ENCODE data around the gene TRMO.

Gene TRMO

GRCh38 chr9:97904725-97905124 lies 17.6 kb downstream of the TRMO start:
- DNase-seq (ENCODE audit: low read depth in 2 of 2), result no peak

DNA sequence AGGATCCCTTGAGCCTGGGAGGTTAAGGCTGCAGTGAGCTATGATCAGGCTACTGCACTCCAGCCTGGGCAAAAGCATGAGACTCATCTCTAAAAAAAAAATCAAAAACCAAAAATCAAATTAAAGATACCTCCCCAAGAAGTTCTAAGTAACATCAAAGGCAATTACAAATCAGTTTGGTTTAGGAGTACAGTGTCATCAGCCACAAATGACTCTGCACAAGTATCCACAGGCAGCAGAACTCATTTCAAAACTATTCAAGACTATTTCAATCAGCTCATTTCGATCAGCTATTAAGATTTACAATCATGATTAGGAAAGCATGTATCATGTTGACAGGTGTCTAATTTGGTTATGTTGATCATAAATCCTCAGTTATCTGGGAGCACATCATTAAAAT lies 19.1 kb downstream of the TRMO start:
- DNase-seq (ENCODE audit: low read depth in 2 of 2), result no peak

DNA sequence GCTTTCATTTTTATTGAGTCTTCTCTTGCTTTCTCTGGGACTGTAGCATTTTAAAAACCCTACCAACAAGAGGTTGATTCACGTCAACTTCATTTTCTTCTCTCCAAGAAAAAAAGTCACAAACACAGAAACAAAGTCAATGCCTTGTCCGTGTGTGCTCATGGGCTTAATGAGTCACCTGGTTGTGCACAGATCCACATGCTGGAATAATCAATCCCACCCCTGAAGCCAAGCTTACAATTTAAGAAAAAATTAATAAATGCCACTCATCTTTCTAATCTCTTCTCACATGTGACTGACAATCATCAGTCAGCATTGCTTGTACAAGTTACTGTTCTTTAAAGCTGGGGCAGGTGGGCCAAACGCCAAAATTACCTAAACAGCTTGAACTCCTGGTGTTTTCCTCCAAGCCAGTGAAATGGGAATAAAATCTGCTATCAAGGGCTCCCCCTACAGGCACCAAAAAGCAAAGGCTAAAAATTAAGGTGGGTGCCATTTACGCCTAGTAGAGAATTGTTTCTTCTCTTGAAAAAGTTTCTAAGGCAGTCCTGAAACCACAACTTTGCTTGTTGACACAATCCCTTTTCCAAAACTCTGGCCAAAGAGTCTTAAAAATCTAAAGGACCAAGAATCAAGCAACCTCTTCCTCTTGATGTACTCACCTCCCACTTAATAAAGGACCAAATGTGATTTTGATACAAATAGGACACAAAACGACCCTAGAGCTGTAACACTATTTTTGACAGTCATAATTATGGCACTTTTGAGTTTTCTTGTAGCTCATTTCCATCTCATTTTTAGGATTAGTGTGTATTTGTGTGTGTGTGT lies 21.3 kb downstream of the TRMO start:
- DNase-seq (ENCODE audit: low read depth in 2 of 2), result no peak

GRCh38 chr9:97900103-97900737 lies 22.1 kb downstream of the TRMO start:
- DNase-seq (ENCODE audit: low read depth in 2 of 2), result no peak

DNA sequence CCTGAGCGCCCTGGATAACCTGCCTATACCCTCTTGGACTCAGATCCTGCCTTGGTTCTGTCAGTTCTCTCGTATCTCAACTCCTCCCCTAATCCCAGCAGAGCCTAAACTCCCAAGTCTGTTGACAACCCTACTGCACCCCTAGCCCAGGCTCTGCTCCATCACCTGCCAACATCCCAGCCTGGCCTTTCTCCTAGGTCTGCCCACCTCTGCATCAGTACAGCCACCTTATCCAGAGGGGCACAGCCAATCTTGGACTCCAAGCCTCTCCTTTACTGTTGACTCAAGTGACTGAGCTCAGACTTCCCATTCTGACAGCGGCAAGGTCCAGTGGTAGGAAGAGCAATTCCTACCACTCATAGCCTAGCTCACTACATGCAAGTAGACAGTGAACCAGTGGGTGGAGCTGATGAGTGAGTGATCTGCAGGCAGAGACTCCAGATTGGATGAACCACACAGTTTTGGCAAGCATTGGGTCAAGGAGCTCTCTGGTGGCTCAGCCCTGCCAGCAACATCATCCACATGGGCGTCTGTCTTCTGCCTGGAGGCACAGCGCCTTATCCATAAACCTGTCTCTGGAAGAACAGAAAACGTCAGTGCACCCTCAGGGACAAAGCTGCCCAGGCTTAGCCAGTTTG lies 26.5 kb downstream of the TRMO start:
- no peak for DNase-seq (ENCODE audit: low read depth in 2 of 2)

GRCh38 chr9:97895211-97895610 lies 27.1 kb downstream of the TRMO start:
- no peak for DNase-seq (ENCODE audit: low read depth in 2 of 2)

DNA sequence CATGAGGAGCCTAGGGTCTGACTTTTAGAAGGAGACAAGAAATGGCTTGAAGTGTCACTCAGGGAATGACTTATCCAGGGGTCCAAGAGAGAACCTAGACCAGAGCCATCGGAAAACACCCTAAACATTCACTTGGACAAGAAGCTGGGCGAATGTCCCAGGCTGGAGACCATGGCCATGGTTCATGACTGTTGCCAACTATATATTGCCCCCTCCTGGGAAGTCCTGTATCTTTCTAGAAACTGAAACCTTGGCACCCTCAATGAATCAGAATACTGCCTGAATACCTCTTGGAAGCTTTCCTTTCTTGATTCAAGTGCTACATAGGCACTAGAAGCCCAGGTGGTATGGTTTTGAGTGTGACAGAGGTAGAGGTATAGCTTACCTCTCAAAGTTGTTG lies 29.9 kb downstream of the TRMO start:
- no peak for DNase-seq (ENCODE audit: low read depth in 2 of 2)

- no peak for DNase-seq (ENCODE audit: low read depth in 2 of 2)
Observed at GRCh38 chr9:97891736-97892135, 30.6 kb downstream of the TRMO start.

- peak in 1 of 2 donors; percentile 33 for DNase-seq (ENCODE audit: low read depth in 2 of 2)
Observed at GRCh38 chr9:97889941-97890887, 32.1 kb downstream of the TRMO start.

DNA sequence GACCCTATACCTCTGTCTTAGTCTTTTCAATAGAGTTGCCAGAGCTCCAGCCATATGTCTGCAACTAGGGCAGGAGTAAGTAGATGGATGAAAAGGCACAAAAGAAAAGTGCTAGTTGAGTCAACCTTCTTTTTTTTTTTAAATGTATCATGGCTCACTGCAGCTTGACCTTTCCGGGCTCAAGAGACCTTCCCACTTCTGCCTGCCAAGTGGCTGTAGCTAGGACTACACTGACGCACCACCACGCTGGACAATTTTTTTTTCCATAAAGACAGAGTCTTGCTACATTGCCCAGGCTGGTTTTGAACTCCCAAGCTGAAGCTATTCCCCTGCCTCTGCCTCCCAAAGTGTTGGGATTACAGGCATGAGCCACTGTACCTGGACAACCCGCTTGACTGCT lies 42.0 kb downstream of the TRMO start:
- no peak for DNase-seq (ENCODE audit: low read depth in 2 of 2)

DNA sequence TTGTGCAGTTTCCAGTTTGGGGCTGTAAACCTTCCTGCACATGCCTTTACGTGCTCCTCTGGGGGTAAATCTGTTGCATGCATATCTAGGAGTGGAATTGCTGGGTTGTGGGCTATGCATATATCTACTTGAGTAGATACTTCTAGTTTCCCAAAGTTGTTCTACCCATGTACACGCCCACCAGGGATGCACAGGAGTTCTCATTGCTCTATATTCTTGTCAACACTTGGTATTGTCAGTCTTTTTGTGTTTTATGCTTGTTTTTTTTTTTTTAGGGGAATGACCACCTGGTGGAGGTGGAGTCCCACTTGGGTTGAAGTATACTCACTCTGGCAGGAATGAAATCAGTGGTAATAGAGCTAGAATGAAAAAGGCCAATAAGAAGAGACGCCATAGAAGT lies 46.2 kb downstream of the TRMO start:
- DNase-seq (ENCODE audit: low read depth in 2 of 2), result no peak

DNA sequence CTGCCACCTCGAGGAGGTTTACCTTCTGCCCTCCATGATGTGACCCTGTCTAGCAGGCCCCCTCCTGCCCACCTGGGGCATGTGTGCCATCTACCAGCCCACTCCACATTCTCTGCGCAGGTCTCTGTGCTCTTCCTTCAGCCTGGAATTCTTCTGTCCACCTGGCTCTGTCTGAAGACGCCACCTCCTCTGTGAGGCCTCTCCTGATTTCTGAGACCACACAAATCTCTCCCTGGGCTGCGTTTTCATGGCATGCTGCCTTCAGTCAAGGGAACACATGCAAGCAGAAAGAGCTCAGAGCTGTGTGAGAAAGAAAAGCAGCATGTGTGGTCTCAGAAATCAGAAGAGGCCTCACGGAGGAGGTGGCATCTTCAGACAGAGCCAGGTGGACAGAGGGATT lies 47.2 kb downstream of the TRMO start:
- no peak for DNase-seq (ENCODE audit: low read depth in 2 of 2)

GRCh38 chr9:97874624-97875023 lies 47.7 kb downstream of the TRMO start:
- no peak for DNase-seq (ENCODE audit: low read depth in 2 of 2)

- no peak for DNase-seq (ENCODE audit: low read depth in 2 of 2)
Observed at GRCh38 chr9:97873882-97874281, 48.4 kb downstream of the TRMO start.

- DNase-seq (ENCODE audit: low read depth in 2 of 2), result no peak
Observed at GRCh38 chr9:97873425-97873824, 48.9 kb downstream of the TRMO start.

DNA sequence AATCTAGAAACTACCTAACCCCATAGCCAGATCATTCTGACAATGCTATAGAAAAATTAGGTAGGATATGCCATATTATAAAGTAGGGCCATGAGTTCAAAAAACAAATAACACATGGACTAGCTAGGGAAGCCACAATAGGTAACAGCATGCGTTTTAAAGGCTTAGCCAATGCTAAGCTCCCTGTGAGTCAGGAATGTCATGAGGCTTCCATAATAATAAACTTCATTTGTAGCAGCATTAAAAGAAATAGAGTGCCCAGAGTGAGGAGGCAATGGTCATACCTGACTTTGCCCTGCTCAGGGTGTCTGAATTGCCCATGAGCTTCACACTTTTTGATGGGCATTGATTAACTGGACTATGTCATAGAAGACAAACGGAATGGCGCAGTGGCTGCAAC lies 53.4 kb downstream of the TRMO start:
- no peak for DNase-seq (ENCODE audit: low read depth in 2 of 2)

- no peak for DNase-seq (ENCODE audit: low read depth in 2 of 2)
Observed at GRCh38 chr9:97866848-97867247, 55.5 kb downstream of the TRMO start.

- DNase-seq (ENCODE audit: low read depth in 2 of 2), result no peak
Observed at GRCh38 chr9:97866300-97866699, 56.0 kb downstream of the TRMO start.

GRCh38 chr9:97864396-97864795 lies 57.9 kb downstream of the TRMO start:
- no peak for DNase-seq (ENCODE audit: low read depth in 2 of 2)

GRCh38 chr9:97863314-97863713 lies 59.0 kb downstream of the TRMO start:
- DNase-seq (ENCODE audit: low read depth in 2 of 2), result no peak

- DNase-seq (ENCODE audit: low read depth in 2 of 2), result no peak
Observed at GRCh38 chr9:97861148-97861475, 61.2 kb downstream of the TRMO start.
